ENCODE results near the gene ZBTB7C.

- TF ChIP-seq EZH2 (IDR thresholded peaks at IDR 0.05; ENCODE audit: low read length) (no peak), CTCF (optimal IDR thresholded peaks at IDR 0.05 in 1 of 3, IDR thresholded peaks at IDR 0.05 in 1 of 3, conservative IDR thresholded peaks at IDR 0.05 in 1 of 3; ENCODE audit: extremely low read depth in 1 of 3, insufficient read depth in 2 of 3, low read length in 3 of 3) (no peak)
These were observed 397.2 kb downstream of the ZBTB7C start for GRCh38 chr18:48011926-48012465.
